PC-9 (cell line): ENCODE measurements around the gene PCDH9.

Source experiments
- EZH2 ChIP-seq: fragments of 200-600 bp; sonication (generic); IDR thresholded peaks from 2 replicates; pipeline ENCODE4 v1.8.0; 2017; ENCODE audit warnings: antibody characterized with exemption, low read depth
- TF ChIP-seq, protein P1 (sequence below): fragments of 200-600 bp; sonication (generic); conservative IDR thresholded peaks from 2 replicates; pipeline ENCODE4 v1.6.1; 2017; ENCODE audit warnings: mixed run types, antibody characterized with exemption, mild to moderate bottlenecking, moderate library complexity

DNA sequence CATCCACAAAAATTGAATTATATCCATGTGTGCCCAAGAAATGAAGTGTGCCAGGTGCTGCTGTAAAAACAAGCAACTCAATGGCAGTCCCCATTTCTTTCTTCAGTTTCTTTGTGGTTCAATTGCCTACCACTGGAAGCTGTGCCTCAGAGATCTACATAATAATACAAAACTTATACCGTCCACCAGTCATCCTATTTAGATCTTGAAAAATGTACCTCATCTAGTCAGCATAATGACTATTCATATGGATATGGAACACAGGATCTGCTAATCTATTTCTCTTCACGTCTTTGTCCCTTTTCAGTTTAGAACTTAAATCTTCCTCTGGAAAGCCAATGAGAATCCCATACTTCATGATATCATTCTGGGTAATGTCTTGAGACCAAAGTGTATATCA lies 648.5 kb downstream of the PCDH9 start:
- no peak for TF ChIP-seq EZH2
- TF ChIP-seq, protein P1, sequence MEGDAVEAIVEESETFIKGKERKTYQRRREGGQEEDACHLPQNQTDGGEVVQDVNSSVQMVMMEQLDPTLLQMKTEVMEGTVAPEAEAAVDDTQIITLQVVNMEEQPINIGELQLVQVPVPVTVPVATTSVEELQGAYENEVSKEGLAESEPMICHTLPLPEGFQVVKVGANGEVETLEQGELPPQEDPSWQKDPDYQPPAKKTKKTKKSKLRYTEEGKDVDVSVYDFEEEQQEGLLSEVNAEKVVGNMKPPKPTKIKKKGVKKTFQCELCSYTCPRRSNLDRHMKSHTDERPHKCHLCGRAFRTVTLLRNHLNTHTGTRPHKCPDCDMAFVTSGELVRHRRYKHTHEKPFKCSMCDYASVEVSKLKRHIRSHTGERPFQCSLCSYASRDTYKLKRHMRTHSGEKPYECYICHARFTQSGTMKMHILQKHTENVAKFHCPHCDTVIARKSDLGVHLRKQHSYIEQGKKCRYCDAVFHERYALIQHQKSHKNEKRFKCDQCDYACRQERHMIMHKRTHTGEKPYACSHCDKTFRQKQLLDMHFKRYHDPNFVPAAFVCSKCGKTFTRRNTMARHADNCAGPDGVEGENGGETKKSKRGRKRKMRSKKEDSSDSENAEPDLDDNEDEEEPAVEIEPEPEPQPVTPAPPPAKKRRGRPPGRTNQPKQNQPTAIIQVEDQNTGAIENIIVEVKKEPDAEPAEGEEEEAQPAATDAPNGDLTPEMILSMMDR = no peak
